Stimulated activated naive B cell treated with anti-CD40 and anti-IgM and Interleukin-4, amounts not matched to agents 10 μg/mL and 1 μg/mL and 100 μg/mL, for 72 hours (primary cell): Measurements from ENCODE around the gene GNA12.

ENCODE experiments used
- ATAC-seq, 2 donors: fragments of 150-1000 bp; cut with Tn5 transposase; replicated peaks; 2 replicates each; pipeline ENCODE4 v1.10.0; 2021; ENCODE audit warnings: moderate library complexity in 1 of 2
- DNase-seq: peaks from one replicate; pipeline ENCODE4 v3.0.0; 2021
- H3K27ac Mint-ChIP-seq: one replicate; pipeline ENCODE4 v1.8.0; 2022; ENCODE audit warnings: mild to moderate bottlenecking, mixed read lengths
- H3K27me3 Mint-ChIP-seq, 2 donors: one replicate each; pipeline ENCODE4 v1.8.0; 2022; ENCODE audit warnings: mixed read lengths in 2 of 2
- H3K36me3 Mint-ChIP-seq, 2 donors: one replicate each; pipeline ENCODE4 v1.8.0; 2022; ENCODE audit warnings: mixed read lengths in 2 of 2, mild to moderate bottlenecking in 1 of 2
- H3K4me1 Mint-ChIP-seq, 2 donors: one replicate each; pipeline ENCODE4 v1.8.0; 2022; ENCODE audit warnings: mixed read lengths in 2 of 2, mild to moderate bottlenecking in 1 of 2
- H3K4me3 Mint-ChIP-seq, 2 donors: one replicate each; pipeline ENCODE4 v1.8.0; 2022; ENCODE audit warnings: mild to moderate bottlenecking in 2 of 2, mixed read lengths in 2 of 2, moderate library complexity in 1 of 2
- H3K9me3 Mint-ChIP-seq, 2 donors: one replicate each; pipeline ENCODE4 v1.8.0; 2022; ENCODE audit warnings: mixed read lengths in 2 of 2, mild to moderate bottlenecking in 1 of 2

Gene GNA12

GRCh38 chr7:2823130-2823529, 21.0 kb downstream of the GNA12 start:
- Mint-ChIP-seq H3K9me3 (peaks cover 0 to 2% of the 10 kb centered on the region in 2 donors), H3K4me1 (peaks cover 69 to 90% of the 10 kb centered on the region in 2 donors), H3K27me3 (no peaks in the 10 kb centered on the region), H3K4me3 (no peak overlapping the region), H3K36me3 (peaks cover 32 to 51% of the 10 kb centered on the region in 2 donors), H3K27ac (peak overlapping the region; percentile 98)
- DNase-seq = no peak
- ATAC-seq = no peak

DNA sequence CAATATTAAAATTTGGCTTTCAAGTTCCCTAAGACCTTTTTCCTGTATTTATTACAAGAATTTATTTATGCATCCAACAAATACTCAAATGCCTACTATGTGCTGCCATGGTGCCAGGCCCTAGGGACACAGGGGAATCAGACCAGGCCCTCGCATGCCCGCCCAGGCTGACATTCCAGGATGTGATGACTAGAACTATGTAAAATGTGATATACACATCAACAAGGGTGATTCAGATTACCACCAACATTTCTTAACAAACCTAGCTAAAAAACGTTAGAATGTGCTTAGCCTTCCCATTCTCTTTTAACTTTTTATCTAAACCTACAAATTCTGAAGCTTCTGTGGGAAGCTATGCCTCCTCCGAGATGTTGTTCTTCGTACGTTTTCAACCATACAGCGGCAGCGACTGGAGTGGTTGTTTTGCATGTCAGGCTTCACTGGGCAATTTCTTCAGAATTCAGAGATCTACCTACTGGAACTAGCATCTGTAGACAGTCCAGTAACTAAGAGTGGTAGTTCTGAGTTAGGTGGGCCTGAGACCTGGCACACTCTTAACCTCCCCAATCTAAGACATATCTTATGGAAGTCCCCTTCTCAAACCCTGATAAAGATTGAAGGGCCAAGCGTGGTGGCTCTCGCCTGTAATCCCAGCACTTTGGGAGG, 22.1 kb downstream of the GNA12 start:
- Mint-ChIP-seq H3K27ac (peak overlapping the region; percentile 98), H3K4me3 (peak overlapping the region; percentile 64 to 72), H3K4me1 (peaks cover 68 to 96% of the 10 kb centered on the region in 2 donors), H3K9me3 (peaks cover 0 to 2% of the 10 kb centered on the region in 2 donors), H3K36me3 (peaks cover 28 to 46% of the 10 kb centered on the region in 2 donors), H3K27me3 (no peaks in the 10 kb centered on the region)
- ATAC-seq = peak; percentile 85 to 88
- DNase-seq = peak; percentile 58

DNA sequence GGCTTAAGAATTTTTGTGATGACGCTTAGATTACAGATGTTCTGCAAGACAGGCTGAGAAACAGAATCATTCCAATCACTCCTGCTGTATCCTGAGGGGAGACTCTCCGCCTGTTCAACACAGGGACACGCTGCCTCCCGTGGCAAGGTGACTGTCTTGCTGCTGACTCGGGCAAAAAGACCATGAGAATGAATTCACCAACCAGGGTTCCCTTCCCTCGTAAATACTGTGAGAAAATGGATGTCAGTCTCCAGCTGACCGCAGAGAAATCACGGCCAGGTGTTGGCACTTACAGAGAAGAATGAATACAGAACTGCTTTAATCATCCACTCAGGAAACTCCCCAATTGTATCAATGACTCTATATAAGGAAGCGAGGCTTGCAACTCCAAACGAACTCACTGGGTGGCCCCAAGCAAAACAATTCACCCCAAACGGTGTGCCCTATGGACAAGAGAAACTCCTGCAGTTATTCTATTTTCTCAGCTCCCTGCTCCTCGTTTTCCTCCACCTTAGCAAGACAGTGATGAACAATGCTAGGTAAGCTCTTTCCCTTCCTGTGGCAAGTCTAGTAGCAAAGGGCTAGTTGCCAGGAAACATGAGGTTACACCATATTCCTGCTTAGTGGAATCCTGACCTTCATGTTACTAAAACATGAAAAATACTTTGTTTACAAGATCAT, 22.8 kb downstream of the GNA12 start:
- peak; percentile 79 for ATAC-seq
- DNase-seq = peak; percentile 49
- H3K27ac Mint-ChIP-seq = peak overlapping the region; percentile 98

DNA sequence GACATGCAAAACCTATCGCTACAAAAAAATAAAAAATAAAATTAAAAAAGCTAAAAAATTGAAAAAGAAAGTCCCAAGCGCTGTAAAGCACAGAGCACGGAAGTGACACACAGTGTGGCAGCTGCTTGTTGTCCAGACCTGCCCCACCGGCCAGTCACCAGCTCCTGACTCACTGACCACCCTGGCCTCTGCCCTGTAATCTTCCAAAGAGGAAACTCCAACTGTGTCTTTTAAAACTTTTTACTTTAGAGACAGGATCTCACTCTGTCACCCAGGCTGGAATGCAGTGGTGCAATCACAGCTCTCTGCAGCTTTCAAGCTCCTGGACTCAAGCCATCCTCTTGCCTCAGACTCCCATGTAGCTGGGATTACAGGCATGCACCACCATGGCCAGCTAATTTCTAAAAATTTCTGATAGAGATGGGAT, 23.6 kb downstream of the GNA12 start:
- Mint-ChIP-seq H3K9me3 (peaks cover 0 to 2% of the 10 kb centered on the region in 2 donors), H3K27me3 (no peaks in the 10 kb centered on the region), H3K27ac (peak overlapping the region; percentile 98), H3K4me1 (peaks cover 65 to 95% of the 10 kb centered on the region in 2 donors), H3K4me3 (no peak overlapping the region), H3K36me3 (peaks cover 25 to 42% of the 10 kb centered on the region in 2 donors)
- DNase-seq = no peak
- ATAC-seq = no peak

More for the DNA sequence above, 22.8 kb downstream of the GNA12 start:
- peaks cover 0 to 2% of the 10 kb centered on the region in 2 donors for H3K9me3 Mint-ChIP-seq
- peaks cover 24 to 39% of the 10 kb centered on the region in 2 donors for H3K36me3 Mint-ChIP-seq
- H3K4me1 Mint-ChIP-seq = peaks cover 65 to 94% of the 10 kb centered on the region in 2 donors
- H3K27me3 Mint-ChIP-seq = no peaks in the 10 kb centered on the region
- peak overlapping the region; percentile 64 to 72 for H3K4me3 Mint-ChIP-seq

DNA sequence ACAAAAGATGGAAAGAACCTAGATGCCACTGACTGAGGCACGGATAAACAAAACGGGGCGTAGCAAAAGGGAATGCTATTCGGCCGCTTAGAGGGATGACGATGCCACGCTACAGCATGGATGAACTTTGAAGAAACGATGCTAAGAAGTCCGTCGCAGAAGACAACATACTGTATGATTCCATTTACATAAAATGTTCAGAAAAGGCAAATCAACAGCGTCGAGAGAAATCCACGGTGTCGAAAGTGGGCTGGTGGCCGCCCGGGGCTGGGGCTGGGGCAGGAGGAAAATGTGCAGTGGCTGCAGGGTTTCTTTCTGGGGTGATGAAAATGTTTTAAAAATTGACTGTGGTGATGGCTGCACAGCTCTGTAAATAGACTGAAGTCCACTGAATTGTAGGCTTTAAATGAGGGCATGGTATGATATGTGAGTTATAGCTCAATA, 24.1 kb downstream of the GNA12 start:
- Mint-ChIP-seq H3K9me3 (peaks cover 0 to 2% of the 10 kb centered on the region in 2 donors), H3K27ac (peak overlapping the region; percentile 85), H3K27me3 (no peaks in the 10 kb centered on the region), H3K4me3 (no peak overlapping the region), H3K36me3 (peaks cover 20 to 38% of the 10 kb centered on the region in 2 donors), H3K4me1 (peaks cover 62 to 95% of the 10 kb centered on the region in 2 donors)
- no peak for ATAC-seq
- DNase-seq = no peak

- ATAC-seq = peak; percentile 20 to 28
- no peak for DNase-seq
- peaks cover 0 to 2% of the 10 kb centered on the region in 2 donors for H3K9me3 Mint-ChIP-seq
- H3K27me3 Mint-ChIP-seq = no peaks in the 10 kb centered on the region
- H3K27ac Mint-ChIP-seq = peak overlapping the region; percentile 65
- peaks cover 23 to 38% of the 10 kb centered on the region in 2 donors for H3K36me3 Mint-ChIP-seq
- H3K4me1 Mint-ChIP-seq = peaks cover 61 to 95% of the 10 kb centered on the region in 2 donors
- no peak overlapping the region for H3K4me3 Mint-ChIP-seq
Observed at GRCh38 chr7:2819161-2819953, 24.8 kb downstream of the GNA12 start.

GRCh38 chr7:2818653-2819052, 25.5 kb downstream of the GNA12 start:
- no peak for DNase-seq
- Mint-ChIP-seq H3K9me3 (peaks cover 0 to 2% of the 10 kb centered on the region in 2 donors), H3K27me3 (no peaks in the 10 kb centered on the region), H3K36me3 (peaks cover 27 to 38% of the 10 kb centered on the region in 2 donors), H3K4me3 (no peak overlapping the region), H3K27ac (peak overlapping the region; percentile 65), H3K4me1 (peaks cover 57 to 95% of the 10 kb centered on the region in 2 donors)
- ATAC-seq = no peak

DNA sequence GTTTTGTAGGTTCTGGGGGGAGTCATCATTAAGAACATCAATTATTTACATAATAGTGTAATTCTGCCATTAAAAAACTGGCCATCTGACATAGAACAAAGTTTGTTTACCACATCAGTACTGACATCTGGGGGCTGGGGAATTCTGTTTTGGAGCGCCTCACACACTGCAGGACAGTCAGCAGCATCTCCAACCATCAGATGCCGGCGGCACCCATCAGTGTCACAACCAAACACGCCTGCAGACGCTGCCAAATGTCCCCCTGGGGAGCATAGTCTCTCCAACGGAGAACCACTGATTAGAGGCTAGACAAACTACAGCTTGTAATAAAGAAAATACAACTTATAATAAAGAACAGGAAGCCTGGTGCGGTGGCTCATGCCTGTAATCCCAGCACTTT, 26.0 kb downstream of the GNA12 start:
- Mint-ChIP-seq H3K36me3 (peaks cover 32 to 40% of the 10 kb centered on the region in 2 donors), H3K4me3 (no peak overlapping the region), H3K4me1 (peaks cover 59 to 96% of the 10 kb centered on the region in 2 donors), H3K27me3 (no peaks in the 10 kb centered on the region), H3K27ac (no peak overlapping the region), H3K9me3 (peaks cover 0 to 2% of the 10 kb centered on the region in 2 donors)
- no peak for ATAC-seq
- no peak for DNase-seq

- Mint-ChIP-seq H3K4me3 (no peak overlapping the region), H3K27ac (no peak overlapping the region), H3K4me1 (peaks cover 58 to 96% of the 10 kb centered on the region in 2 donors), H3K36me3 (peaks cover 31 to 38% of the 10 kb centered on the region in 2 donors), H3K9me3 (peaks cover 0 to 2% of the 10 kb centered on the region in 2 donors), H3K27me3 (no peaks in the 10 kb centered on the region)
- ATAC-seq = no peak
- no peak for DNase-seq
Observed at GRCh38 chr7:2817456-2817855, 26.7 kb downstream of the GNA12 start.

DNA sequence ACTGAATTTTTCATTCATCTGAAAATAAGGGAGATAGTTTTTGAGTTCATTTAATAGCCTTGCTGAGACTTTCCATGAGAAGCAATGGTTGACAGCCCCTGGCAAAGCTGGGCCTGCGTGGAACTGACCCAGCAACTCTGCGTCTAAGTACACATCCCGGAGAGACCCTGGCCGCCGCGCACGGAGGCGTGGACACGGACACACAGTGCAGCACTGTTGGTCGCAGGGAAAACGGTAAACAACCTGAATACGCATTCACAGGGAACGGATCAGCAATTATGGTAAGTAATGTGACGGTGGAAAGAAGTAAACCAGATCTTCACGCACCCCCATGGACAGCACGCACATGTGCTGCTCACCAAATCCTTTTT, 28.2 kb downstream of the GNA12 start:
- DNase-seq = no peak
- peaks cover 31 to 33% of the 10 kb centered on the region in 2 donors for H3K36me3 Mint-ChIP-seq
- peak overlapping the region; percentile 62 for H3K27ac Mint-ChIP-seq
- no peak for ATAC-seq
- no peaks in the 10 kb centered on the region for H3K9me3 Mint-ChIP-seq
- no peak overlapping the region for H3K4me3 Mint-ChIP-seq
- H3K4me1 Mint-ChIP-seq = peaks cover 53 to 95% of the 10 kb centered on the region in 2 donors
- no peaks in the 10 kb centered on the region for H3K27me3 Mint-ChIP-seq

- H3K4me1 Mint-ChIP-seq = peaks cover 57 to 94% of the 10 kb centered on the region in 2 donors
- H3K9me3 Mint-ChIP-seq = no peaks in the 10 kb centered on the region
- H3K36me3 Mint-ChIP-seq = peaks cover 32 to 37% of the 10 kb centered on the region in 2 donors
- peak overlapping the region; percentile 62 for H3K27ac Mint-ChIP-seq
- ATAC-seq = no peak
- no peak overlapping the region for H3K4me3 Mint-ChIP-seq
- no peaks in the 10 kb centered on the region for H3K27me3 Mint-ChIP-seq
- DNase-seq = no peak
Observed at GRCh38 chr7:2814946-2815874, 28.9 kb downstream of the GNA12 start.

DNA sequence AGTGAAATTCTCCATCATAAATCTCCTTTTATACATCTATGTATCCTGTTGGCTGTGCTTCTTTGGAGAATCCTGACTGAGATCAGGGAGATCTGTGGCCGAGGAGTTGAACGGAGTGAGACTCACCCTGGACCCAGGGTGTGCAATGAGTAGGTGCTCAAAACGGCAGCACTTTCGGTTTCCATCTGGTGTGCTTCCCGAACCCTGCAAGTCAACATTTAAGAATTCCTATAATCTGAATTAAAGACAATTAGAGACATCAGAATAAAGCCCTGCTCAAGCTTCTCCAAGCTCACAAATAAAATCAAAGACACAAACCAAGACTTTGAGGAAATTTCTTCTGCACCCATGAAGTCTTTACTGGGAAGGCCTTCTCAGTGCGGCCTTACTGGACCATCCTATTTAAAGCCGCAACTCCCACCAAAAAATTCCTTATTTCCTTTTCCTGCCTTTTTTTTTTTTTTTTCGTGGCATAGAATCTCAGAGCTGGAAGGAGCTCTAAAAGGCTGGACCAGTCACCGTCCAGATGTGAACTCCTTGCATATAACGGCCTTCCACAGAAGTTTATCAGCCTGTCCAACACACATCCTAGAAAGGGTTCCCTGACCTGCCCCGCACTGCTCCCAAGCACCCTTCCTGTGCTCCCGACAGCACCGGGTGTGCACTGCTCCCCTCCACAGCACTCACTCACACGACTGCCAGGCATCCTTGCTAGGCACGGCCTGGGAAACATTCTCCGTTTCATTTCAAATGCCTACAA, 29.7 kb downstream of the GNA12 start:
- H3K4me3 Mint-ChIP-seq = peak overlapping the region in 1 of 2 donors; percentile 21
- H3K27me3 Mint-ChIP-seq = no peaks in the 10 kb centered on the region
- ATAC-seq = no peak
- peaks cover 27 to 29% of the 10 kb centered on the region in 2 donors for H3K36me3 Mint-ChIP-seq
- peaks cover 52 to 88% of the 10 kb centered on the region in 2 donors for H3K4me1 Mint-ChIP-seq
- peak overlapping the region; percentile 52 for H3K27ac Mint-ChIP-seq
- no peaks in the 10 kb centered on the region for H3K9me3 Mint-ChIP-seq
- no peak for DNase-seq
